Natural killer cell (primary cell): ENCODE data around the gene C11orf21. TPM values are rescaled to one million over a fixed set of nuclear protein-coding genes. Genes with fewer than 3 reads are reported as not detected.
A peak's percentile ranks its signal among the peaks of the same experiment; 100 is the strongest.

Source experiments
- ATAC-seq, 3 donors: fragments of 150-1000 bp in 2 of 3; fragments of 200-7000 bp in 1 of 3; cut with Tn5 transposase; 1 replicate in 1 of 3; 2 replicates in 2 of 3; pipeline ENCODE4 v1.10.0; 2021; ENCODE audit warnings: mild to moderate bottlenecking in 2 of 3, moderate library complexity in 2 of 3
- DNase-seq, 2 donors: peaks; one replicate each; pipeline versions ENCODE4 v3.0.0 to v3.0.0-alpha.2; 2013 to 2021; ENCODE audit warnings: mixed read lengths in 1 of 2
- H3K27ac ChIP-seq: one replicate; pipeline ENCODE4 v1.5.1; 2013; ENCODE audit warnings: mild to moderate bottlenecking, low read length
- H3K27me3 ChIP-seq: one replicate; pipeline ENCODE4 v1.6.1; 2013; ENCODE audit warnings: low read length; ENCODE audit not compliant: control insufficient read depth, insufficient read depth
- H3K36me3 ChIP-seq: one replicate; pipeline ENCODE4 v1.6.1; 2013; ENCODE audit warnings: low read length; ENCODE audit not compliant: control insufficient read depth, insufficient read depth
- H3K4me1 ChIP-seq: one replicate; pipeline ENCODE4 v1.6.1; 2013; ENCODE audit warnings: low read length; ENCODE audit not compliant: control insufficient read depth, insufficient read depth
- H3K4me3 ChIP-seq: one replicate; pipeline ENCODE4 v1.5.1; 2013; ENCODE audit warnings: low read length
- H3K9me3 ChIP-seq: one replicate; pipeline ENCODE4 v1.6.1; 2013; ENCODE audit warnings: low read length; ENCODE audit not compliant: control insufficient read depth, insufficient read depth
- H3K27ac Mint-ChIP-seq, 2 donors: one replicate each; pipeline ENCODE4 v1.8.0; 2022; ENCODE audit warnings: mild to moderate bottlenecking in 2 of 2, mixed read lengths in 2 of 2, moderate library complexity in 1 of 2
- H3K27me3 Mint-ChIP-seq, 2 donors: one replicate each; pipeline ENCODE4 v1.8.0; 2022; ENCODE audit warnings: low read depth in 2 of 2, mixed read lengths in 2 of 2
- H3K36me3 Mint-ChIP-seq: one replicate; pipeline ENCODE4 v1.8.0; 2022; ENCODE audit warnings: mixed read lengths
- H3K4me1 Mint-ChIP-seq, 2 donors: one replicate each; pipeline ENCODE4 v1.8.0; 2022; ENCODE audit warnings: mixed read lengths in 2 of 2
- H3K4me3 Mint-ChIP-seq: one replicate; pipeline ENCODE4 v1.8.0; 2022; ENCODE audit warnings: mild to moderate bottlenecking, moderate library complexity, mixed read lengths
- H3K9me3 Mint-ChIP-seq, 2 donors: one replicate each; pipeline ENCODE4 v1.8.0; 2022; ENCODE audit warnings: mixed read lengths in 2 of 2
- CTCF ChIP-seq: fragments of 200-600 bp; IDR thresholded peaks from one replicate; pipeline ENCODE4 v1.8.0; 2022; ENCODE audit warnings: antibody characterized with exemption
- WGBS: methylation state at CpG from one replicate; pipeline ENCODE4 v1.1.7; 2013; ENCODE audit warnings: missing lambda C conversion rate; ENCODE audit not compliant: insufficient coverage; 5-methylcytosine and 5-hydroxymethylcytosine counted together
- intact Hi-C: fragments of 100-400 bp; cut with micrococcal nuclease; formaldehyde crosslinking; loops from one replicate; pipeline ENCODE4 v1.14.2; 2022
- total RNA-seq, 4 donors: library from RNA; stranded (reverse); fragments of 120-200 nt in 1 of 4; gene quantifications; one replicate each; pipeline versions ENCODE4 v1.2.3 to v1.2.4, GENCODE V29; 2013 to 2022

C11orf21 gene
- total RNA-seq, 3 donors from 2014 or later (not counting 1 experiment from before 2014, with no cell fraction given): 227 to 325 (median 237) TPM

DNA sequence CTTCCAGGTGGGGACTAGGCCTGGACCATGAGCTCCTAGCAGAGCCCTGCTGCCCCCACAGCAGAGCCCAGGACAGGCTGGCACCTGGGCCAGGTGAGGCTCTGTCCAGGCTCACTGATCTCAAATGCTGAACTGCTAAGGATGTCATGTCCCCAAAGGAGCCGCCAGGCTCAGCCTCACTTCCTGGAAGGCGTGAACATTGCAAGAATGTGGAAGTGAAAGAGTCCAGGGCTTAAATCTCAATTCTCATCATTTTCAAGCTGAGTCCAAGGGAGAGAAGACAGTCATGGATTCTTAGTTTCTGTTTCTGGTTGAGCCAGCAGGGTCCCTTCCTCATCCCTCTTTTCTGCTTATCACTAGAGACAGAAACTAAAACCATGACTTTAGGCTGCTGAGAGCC lies 36.3 kb downstream of the C11orf21 start:
- Histone ChIP-seq H3K27ac (peak overlapping the region; percentile 38), H3K9me3 (no peaks in the 10 kb centered on the region), H3K36me3 (no peaks in the 10 kb centered on the region), H3K27me3 (no peaks in the 10 kb centered on the region), H3K4me3 (no peak overlapping the region), H3K4me1 (peaks cover 43% of the 10 kb centered on the region)
- ATAC-seq (peak in 1 of 3 donors; percentile 4), DNase-seq (peak; percentile 12 to 42)
- peak overlapping the region; percentile 88 to 91 for H3K27ac Mint-ChIP-seq
- peaks cover 34 to 44% of the 10 kb centered on the region in 2 donors for H3K4me1 Mint-ChIP-seq
- peak overlapping the region; percentile 83 for H3K4me3 Mint-ChIP-seq
- no peak for TF ChIP-seq CTCF
- H3K9me3 Mint-ChIP-seq: no peaks in the 10 kb centered on the region
- 26% methylated on average over 2 of the region's 2 CpGs for WGBS
- intact Hi-C loops: loop anchor here (5.0 kb wide), 1 partner anchor 37 kb away; the partner anchor contains the start of genes C11orf21 and TSPAN32
- no peaks in the 10 kb centered on the region for H3K27me3 Mint-ChIP-seq
- no peaks in the 10 kb centered on the region for H3K36me3 Mint-ChIP-seq

- Mint-ChIP-seq H3K36me3 (no peaks in the 10 kb centered on the region), H3K4me1 (peaks cover 34 to 43% of the 10 kb centered on the region in 2 donors), H3K27me3 (no peaks in the 10 kb centered on the region), H3K4me3 (no peak overlapping the region), H3K27ac (peak overlapping the region; percentile 88 to 91), H3K9me3 (no peaks in the 10 kb centered on the region)
- no peak for TF ChIP-seq CTCF
- Histone ChIP-seq H3K4me1 (peaks cover 40% of the 10 kb centered on the region), H3K27ac (no peak overlapping the region), H3K36me3 (no peaks in the 10 kb centered on the region), H3K9me3 (no peaks in the 10 kb centered on the region), H3K4me3 (no peak overlapping the region), H3K27me3 (no peaks in the 10 kb centered on the region)
- 92% methylated on average over 22 of the region's 22 CpGs for WGBS
- ATAC-seq (no peak), DNase-seq (peak in 1 of 2 donors; percentile 14)
- intact Hi-C loops: loop anchor here (5.0 kb wide), 1 partner anchor 38 kb away; the partner anchor contains the start of genes C11orf21 and TSPAN32
Observed at GRCh38 chr11:2264366-2265053, 37.2 kb downstream of the C11orf21 start.

DNA sequence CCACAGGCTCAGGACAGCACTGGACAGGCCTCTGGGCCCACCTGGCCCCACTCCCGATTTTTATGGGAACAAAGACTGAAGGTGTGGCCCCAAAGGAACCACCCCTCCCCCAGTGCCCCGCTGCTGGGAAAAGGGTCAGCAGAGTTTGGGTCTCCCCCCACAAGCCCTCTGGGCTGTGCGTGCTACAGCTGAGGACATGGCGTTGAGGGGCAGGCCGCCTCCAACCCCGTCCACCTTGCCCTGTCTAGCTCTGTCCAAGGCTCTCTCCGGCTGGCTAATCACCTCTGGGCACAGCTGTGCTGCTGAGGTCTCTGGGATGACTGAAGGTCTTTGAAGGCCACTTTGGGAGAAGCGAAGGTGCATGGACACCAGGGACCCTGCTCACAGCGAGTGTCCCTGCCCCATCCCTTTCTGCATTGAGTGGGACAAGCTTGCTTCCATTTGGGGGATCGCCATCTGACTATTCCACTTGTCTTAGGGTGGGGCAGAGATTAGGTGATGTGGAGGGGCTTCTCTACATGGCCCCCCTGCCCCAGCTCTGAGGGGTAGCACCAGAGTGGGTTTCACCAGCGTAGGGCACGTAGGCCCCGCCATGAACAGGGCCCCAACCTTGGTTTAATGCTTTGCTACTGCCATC lies 37.9 kb downstream of the C11orf21 start:
- Mint-ChIP-seq H3K27ac (no peak overlapping the region), H3K9me3 (no peaks in the 10 kb centered on the region), H3K4me1 (peaks cover 34 to 43% of the 10 kb centered on the region in 2 donors), H3K36me3 (no peaks in the 10 kb centered on the region), H3K27me3 (no peaks in the 10 kb centered on the region), H3K4me3 (no peak overlapping the region)
- no peaks in the 10 kb centered on the region for H3K9me3 ChIP-seq
- peak in 1 of 2 donors; percentile 13 for DNase-seq
- intact Hi-C loops: no loop called here
- no peak for ATAC-seq
- H3K36me3 ChIP-seq: no peaks in the 10 kb centered on the region
- peaks cover 38% of the 10 kb centered on the region for H3K4me1 ChIP-seq
- H3K27ac ChIP-seq: no peak overlapping the region
- no peak for TF ChIP-seq CTCF
- 96% methylated on average over 12 of the region's 13 CpGs for WGBS
- no peak overlapping the region for H3K4me3 ChIP-seq
- no peaks in the 10 kb centered on the region for H3K27me3 ChIP-seq
